PC-3 (cell line): ENCODE results near the gene CDH13.

Source experiments
- EZH2 ChIP-seq: fragments of 300-600 bp; sonication (generic); IDR thresholded peaks from one replicate; pipeline ENCODE4 v1.6.1; 2017; ENCODE audit warnings: antibody characterized with exemption, mild to moderate bottlenecking, low read length; ENCODE audit not compliant: unreplicated experiment
- EZH2phosphoT487 ChIP-seq: fragments of 300-600 bp; sonication (generic); IDR thresholded peaks from 2 replicates; pipeline ENCODE4 v1.6.1; 2018; ENCODE audit warnings: mild to moderate bottlenecking, antibody characterized with exemption, low read length, borderline replicate concordance
- TF ChIP-seq, protein P1 (sequence below): fragments of 300-600 bp; sonication (generic); conservative IDR thresholded peaks from 2 replicates; pipeline ENCODE4 v1.5.1; 2017; ENCODE audit warnings: antibody characterized with exemption, low read depth, mild to moderate bottlenecking, low read length

DNA sequence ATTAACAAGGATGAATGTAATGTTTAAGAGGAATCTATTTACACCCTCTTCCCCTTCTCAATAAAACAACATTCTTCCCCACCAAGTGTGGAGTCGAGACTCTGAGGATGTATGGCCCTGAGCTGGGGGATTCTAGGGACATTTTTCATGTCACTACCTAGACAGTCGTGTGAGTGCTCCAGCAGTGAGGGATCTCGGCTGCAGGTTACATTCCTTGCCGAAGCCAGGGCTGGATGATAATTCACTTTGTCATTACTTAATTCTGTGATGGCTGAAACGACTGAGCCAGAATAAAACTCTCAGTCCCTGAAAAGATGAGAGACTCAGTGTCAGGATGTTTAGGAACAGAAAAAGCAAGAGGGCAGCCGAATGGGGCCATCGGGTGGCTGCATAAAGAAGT is 1074.1 kb downstream of the CDH13 start:
- TF ChIP-seq, protein P1, sequence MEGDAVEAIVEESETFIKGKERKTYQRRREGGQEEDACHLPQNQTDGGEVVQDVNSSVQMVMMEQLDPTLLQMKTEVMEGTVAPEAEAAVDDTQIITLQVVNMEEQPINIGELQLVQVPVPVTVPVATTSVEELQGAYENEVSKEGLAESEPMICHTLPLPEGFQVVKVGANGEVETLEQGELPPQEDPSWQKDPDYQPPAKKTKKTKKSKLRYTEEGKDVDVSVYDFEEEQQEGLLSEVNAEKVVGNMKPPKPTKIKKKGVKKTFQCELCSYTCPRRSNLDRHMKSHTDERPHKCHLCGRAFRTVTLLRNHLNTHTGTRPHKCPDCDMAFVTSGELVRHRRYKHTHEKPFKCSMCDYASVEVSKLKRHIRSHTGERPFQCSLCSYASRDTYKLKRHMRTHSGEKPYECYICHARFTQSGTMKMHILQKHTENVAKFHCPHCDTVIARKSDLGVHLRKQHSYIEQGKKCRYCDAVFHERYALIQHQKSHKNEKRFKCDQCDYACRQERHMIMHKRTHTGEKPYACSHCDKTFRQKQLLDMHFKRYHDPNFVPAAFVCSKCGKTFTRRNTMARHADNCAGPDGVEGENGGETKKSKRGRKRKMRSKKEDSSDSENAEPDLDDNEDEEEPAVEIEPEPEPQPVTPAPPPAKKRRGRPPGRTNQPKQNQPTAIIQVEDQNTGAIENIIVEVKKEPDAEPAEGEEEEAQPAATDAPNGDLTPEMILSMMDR: no peak
- TF ChIP-seq EZH2phosphoT487: no peak
- no peak for TF ChIP-seq EZH2
